Germinal center (tissue), 1 donor: ENCODE data around the gene SYCE1L.
"Not testable (repeated sequence)": the region's sequence is repeated elsewhere in the genome, so short reads cannot be mapped to it uniquely, and the experiment has no call there.

Experiments
- DNase-seq: peaks from one replicate; pipeline ENCODE4 v3.0.0; 2012; ENCODE audit warnings: mixed read lengths, low spot score

SYCE1L gene, protein sequence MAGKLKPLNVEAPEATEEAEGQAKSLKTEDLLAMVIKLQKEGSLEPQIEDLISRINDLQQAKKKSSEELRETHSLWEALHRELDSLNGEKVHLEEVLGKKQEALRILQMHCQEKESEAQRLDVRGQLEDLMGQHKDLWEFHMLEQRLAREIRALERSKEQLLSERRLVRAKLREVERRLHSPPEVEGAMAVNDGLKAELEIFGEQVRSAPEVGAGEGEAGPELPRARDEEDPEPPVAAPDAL

DNA sequence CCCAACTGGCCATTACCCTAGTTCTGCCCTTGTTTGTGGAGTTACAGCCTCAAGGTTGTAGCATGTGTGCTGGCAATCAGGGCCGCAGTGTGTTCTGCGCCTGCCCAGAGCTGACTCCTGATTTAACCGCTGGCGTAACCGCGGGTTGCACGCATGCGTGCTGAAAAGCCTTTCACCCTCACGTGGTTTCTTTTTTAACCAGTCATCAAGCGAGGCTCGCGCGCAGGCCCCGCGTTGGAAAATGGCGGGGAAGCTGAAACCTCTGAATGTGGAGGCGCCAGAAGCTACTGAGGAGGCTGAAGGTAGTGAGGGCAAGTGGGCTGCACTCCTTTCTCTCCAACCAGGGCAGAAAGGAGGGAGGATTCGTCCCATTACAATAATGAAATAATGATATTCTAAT is at the start of gene SYCE1L:
SYCE1L (plus strand) TSS at position 198 of the 400 bp plus-strand sequence; CDS start at position 242, 44 bp downstream.
- DNase-seq = no peak

DNA sequence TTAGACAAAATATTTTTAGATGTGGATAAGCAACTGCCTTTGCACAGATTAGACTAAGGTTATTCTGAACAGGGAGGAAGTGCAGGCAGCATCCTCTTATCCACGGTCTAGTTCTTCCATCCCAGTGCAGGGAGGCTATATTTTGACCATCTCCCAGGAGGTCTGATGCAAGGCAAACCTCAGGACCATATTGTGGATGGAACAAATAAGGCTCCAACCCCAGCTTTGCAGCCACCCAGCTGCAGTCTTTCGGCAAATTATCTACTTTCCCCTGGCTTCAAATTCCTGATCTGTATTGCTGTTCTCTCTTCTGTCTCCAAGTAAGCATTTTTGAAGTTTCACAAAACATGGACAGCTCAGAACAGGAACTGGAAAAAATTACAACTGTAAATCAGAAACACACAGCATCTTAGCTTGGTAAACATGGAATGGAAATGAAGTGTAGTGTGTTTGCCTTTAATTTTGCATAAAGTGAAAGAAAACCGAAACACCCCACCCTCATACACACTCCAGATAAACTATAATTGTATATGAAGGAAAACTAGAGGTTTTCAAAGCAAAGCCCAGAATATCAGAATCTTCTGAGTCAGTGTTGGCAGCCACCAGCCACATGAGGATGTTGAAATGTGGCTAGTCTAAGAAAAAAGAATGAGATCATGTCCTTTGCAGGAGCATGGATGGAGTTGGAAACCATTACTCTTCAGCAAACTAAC is 41.7 kb upstream of the SYCE1L start:
- DNase-seq = no peak

DNA sequence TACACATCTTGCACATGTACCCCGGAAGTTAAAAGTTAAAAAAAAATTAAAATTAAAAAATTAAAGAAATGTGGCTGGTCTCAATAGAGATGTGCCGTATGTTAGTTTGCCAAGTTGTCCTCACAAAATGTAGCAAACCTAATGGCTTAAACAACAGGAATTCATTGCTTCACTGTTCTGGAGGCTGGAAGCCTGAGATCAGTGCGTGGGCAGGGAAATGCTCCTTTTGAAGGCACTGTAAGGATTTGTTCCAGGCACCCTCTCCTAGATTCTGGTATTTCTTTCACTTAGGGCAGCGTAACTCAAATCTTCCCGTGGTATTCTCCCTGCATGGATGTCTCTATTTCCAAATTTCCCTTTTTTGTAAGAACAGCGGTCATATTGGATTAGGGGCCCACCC is 40.9 kb upstream of the SYCE1L start:
- no peak for DNase-seq

DNA sequence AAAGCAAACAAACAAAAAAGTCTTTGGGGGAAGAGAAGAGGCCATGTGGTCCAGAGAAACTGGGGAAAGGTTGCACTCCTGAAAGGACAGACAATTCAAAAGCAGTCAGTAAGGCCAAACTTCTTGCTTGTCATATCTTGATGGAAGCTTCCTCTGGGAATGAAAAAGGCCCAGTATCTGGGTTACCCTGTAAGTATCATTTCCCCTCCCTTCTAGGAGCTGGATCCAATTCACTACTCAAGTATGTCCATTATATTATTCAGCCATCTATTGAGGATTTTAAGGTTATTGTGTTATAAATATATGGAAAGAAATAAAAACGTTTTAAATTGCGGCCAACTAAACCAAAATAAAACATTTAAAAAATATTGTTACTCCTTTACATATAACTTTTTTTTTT is 34.2 kb upstream of the SYCE1L start:
- DNase-seq = no peak

DNA sequence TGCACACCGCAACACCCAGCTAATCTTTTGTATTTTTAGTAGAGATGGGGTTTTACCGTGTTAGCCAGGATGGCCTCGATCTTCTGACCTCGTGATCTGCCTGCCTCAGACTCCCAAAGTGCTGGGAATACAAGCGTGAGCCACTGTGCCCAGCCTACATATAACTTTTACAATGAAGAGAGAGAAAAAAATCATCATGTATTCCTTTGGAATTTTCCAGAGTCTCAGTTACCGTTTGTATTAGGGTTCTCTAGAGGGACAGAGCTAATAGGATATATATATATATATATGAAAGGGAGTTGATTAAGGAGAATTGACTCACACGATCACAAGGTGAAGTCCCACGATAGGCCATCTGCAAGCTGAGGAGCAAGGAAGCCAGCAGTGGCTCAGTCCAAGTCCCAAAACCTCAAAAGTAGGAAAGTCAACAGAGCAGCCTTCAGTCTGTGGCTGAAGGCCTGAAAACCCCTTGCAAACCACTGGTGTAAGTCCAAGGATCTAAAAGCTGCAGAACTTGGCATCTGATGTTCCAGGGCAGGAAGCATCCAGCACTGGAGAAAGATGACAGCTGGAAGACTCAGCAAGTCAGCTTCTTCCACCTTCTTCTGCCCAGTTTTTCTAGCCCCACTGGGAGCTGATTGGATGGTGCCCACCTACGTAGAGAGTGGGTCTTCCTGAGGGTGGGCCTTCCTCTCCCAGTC is 33.5 kb upstream of the SYCE1L start:
- DNase-seq = not testable (repeated sequence)

DNA sequence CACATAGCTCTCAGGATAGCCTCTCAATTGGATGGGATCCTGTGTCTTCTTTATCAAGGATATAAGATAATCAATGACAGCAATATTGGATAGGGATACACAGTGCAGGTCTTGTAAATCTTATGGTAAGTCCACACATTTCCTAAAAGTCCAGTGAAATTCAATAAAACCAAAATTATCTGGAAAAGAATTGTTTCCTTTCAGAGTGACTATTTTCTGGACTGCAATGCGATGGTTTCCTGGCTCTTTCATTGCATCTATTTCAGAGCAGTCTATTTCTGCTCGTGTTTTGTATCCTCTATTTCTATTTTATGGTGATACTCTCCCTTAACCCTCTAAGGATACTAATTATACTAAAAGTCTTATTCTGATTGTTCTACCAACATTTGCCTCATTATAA is 32.5 kb upstream of the SYCE1L start:
- DNase-seq = no peak

DNA sequence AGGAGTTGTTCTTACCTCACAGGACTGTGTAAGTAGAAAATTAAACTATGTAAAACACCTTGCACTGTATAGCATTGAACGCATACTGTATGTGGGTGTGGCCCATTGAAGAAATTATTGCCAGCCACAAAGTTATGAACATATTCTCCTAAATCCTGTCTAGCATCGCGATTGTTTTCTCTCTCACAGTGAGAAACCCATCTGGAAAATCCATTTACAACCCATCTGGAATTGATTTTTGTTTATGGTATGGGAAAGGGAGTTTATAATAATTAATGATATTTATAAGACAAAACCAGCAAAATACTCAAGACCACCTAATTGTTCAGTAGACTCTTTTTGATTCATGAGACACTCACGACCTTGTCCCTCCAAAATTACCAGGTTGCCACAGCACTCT is 30.3 kb upstream of the SYCE1L start:
- no peak for DNase-seq

DNA sequence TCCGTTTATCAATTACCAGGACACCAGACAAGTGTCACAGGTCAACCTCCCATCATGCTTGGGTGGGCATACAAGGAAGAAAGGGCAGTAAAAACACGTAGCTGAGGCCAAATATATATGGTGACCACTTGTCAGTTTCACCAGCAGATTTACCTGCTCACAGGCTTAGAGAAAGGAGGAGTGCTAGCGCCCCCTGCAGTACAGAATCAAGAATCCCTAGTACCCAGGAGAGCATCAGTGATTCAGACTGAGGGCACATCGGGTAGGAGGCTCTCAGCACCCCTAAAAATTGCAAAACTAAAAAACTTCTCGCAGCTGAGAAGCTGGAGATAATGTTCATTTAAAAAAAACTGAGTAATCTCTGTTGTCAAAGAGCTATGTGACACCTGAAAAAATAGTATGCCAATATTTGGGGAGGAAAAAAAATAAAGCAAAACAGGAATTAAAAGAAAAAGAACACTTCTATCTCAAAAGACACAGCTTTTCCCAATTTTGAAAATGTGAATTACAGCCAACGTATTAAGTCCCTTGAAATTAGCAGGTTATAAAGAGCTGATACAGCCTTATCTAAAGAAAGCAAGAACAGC is 29.5 kb upstream of the SYCE1L start:
- peak; percentile 60 for DNase-seq

DNA sequence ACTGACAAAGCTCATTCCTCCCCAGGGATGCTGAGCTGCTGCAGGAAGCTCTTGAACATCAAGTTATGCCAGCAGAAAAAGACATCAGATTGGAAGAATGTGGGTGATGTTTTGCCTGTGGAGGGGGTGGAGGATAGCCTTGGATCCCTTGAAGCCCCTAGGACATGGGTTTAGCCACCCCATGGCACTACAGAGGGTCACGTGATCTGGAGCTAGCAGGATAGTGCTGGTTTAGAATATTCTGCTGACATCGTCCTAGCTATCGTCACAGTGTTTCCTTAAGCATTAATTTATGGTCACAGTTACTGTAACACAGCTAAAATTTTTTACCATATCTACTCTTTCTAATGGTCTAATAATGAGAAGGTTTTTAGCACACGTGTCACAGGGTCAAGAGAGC is 28.4 kb upstream of the SYCE1L start:
- no peak for DNase-seq

DNA sequence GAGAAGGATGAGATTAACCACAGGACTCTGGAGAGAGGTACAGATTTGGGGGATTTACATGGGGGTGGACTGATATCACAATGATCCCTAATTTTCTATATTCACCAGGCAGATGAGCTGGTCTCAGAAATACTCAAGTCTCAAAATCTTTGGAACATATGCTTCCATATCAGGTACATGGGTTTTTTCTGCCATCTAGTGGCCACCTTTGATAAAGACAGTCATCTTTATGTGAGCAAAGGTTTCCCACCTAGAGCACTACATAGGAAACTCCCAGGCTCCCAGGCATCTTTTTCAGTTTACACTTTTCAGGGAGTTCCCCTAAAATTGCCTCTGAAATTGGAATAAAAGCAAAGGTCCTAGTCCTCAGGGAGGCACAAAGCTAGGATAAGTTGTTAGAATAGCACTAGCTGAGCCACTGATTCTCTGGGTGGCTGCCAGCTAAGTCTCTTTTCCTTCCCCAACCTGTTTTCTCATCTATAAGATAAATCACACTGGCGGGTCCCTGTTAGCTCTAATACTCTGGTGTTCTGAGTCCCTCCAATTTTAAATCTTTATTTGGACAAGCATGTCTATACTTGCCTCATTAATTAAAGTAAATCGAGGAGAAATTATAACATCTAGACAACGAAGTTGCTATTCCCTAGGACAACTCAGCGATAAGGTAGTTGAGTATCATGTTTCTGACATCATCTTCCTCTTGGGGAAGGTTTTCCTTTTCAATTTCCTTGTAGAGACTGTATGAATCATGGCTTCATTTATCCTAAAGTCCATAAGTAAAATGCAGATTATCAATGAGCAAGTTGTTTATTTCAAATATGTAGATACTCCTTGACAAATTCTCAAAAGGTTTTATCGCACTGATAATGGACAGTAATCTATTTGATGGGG is 27.2 kb upstream of the SYCE1L start:
- DNase-seq = peak; percentile 48

DNA sequence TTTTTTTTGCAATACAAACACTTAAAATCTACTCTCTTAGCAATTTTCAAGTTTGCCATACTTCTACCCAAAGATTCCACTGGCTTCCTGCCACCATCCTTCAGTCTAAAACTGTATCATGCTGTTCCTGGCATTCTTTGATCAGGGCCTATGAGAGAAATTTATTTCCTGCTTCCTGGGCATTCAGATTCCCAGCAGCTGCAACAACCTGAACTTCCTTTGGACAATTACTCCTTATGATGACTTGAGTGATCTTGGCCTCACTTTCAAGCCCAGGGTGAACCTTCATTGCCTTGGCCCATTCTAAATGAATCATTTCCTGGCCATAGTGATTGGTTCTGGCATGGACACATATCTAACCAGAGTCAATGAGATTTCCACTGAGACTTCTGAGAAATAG is 26.3 kb upstream of the SYCE1L start:
- no peak for DNase-seq

DNA sequence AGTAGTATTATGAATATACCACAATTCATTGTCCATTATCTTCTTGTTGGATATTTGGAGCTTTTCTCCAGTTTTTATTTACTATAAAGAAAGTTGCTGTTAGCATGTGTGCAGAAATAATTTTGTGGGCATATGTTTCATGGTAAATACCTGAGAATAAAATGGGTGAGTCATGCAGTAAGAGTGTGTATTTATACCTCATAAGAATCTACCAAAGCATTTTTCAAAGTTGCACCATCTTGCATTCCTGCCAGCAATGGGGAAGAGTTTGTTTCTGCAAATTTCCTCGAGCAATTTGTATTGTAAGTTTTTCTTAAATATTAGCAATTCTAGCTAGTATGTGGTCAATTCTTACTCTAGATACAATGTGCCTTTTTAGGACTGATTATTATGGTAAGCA is 16.1 kb upstream of the SYCE1L start:
- no peak for DNase-seq

DNA sequence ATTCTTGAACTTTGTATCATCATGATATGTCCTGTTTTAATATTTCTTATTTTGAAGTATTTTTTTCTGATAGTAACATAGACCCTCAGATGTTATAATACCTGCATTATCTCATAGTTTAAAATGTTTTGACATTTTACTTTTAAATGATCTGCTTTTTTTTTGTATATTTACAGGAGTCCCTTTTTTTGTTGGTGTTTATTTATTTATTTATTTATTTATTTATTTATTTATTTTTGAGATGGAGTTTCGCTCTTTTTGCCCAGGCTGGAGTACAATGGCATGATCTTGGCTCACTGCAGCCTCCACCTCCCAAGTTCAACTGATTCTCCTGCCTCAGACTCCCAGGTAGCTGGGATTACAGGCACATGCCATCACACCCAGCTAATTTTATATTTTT is 12.9 kb upstream of the SYCE1L start:
- not testable (repeated sequence) for DNase-seq

DNA sequence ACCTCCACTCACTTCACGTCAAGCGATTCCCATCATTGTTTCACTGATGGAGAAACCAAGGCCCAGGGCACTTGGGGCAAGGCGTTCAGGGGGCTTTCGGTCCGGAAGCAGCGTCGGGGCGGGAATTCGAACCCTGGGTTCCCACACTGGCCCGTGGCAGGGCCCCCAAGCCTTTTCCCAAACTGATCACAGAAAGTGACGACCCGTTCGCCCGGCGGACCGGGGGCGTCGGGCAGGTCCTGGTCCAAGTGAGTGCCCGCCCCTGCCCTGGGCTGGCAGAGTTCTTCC is 9.1 kb upstream of the SYCE1L start:
- DNase-seq = no peak

DNA sequence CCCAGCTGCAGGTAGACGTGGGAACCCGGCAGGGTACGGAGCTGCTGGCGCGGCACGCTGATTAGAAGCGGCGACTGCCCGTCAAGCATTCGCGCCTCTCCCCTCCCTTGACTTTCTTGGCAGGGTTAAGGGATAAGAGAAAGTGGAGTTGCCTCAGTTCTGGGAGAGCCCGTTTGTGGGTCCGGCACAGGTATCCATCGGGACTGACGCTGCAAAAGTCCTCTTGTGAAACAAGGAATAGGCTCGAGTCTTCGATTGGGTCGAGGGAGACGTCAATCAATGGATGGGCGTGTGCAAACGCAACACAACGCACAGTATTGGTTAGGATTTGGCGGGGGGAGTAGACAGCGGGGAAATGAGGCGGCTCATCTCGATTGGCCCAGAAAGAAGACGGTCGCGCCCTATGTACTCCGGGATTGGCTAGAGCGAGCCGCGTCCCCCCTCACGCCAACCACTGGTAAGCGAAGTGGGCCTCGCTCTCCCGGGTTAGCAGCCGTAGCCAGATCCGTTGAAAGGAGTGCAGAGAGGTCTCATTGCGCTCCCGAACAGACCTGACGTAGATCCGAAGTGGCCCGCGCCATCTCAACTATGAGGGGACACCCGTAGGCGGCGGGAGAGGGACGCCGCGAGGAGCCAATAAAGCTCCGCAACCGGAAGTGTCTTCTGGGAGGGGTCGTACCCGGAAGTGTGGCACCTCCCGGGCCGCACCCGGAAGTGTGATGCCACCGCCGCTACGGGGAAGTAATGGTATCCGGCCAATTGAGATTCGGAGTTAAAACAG is 8.5 kb upstream of the SYCE1L start, which contains the start of gene MON1B:
MON1B (plus strand) TSS at position 713 of the 781 bp plus-strand sequence. CDS start 296 bp downstream, outside the sequence.
- DNase-seq = peak; percentile 99

DNA sequence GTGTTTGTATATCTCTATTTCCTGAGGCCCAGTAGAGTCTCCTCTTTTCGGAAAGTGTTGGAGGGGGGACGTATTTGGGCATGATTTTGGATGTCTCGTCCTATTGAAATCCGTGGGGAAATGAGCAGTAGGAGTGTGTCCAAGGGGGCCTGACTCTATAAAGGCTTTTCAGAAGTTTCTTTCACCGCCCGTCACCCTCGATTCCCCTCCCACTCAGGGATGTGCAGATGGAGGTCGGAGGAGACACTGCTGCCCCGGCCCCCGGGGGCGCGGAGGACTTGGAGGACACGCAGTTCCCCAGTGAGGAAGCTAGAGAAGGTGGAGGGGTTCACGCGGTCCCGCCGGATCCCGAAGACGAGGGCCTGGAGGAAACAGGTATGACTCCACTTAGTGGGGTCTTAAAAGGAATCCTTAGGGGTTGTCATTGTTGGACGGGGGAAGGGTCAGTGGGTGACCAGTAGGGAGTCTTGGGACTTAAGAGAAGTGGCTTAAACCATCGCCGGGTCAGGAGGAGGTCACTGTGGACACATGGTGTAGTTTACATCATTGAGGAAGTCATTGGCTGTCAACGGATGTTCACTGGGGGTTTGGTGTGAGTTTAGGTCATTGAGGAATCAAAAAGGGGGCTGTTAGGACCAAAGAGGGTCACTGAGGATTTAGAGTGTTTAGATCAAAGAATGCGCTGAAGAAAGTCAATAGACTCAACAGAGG is 7.8 kb upstream of the SYCE1L start:
- peak; percentile 33 for DNase-seq

DNA sequence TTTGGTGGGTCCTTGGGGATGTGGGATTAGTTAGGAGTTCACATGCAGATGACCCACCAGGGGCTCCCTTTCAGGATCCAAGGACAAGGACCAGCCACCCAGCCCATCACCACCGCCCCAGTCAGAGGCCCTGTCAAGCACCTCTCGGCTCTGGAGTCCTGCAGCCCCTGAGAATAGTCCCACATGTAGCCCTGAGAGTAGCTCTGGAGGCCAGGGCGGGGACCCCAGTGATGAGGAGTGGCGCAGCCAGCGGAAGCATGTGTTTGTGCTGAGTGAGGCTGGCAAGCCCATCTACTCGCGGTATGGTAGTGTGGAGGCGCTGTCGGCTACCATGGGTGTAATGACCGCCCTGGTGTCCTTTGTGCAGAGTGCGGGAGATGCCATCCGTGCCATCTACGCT is 5.8 kb upstream of the SYCE1L start:
- no peak for DNase-seq

DNA sequence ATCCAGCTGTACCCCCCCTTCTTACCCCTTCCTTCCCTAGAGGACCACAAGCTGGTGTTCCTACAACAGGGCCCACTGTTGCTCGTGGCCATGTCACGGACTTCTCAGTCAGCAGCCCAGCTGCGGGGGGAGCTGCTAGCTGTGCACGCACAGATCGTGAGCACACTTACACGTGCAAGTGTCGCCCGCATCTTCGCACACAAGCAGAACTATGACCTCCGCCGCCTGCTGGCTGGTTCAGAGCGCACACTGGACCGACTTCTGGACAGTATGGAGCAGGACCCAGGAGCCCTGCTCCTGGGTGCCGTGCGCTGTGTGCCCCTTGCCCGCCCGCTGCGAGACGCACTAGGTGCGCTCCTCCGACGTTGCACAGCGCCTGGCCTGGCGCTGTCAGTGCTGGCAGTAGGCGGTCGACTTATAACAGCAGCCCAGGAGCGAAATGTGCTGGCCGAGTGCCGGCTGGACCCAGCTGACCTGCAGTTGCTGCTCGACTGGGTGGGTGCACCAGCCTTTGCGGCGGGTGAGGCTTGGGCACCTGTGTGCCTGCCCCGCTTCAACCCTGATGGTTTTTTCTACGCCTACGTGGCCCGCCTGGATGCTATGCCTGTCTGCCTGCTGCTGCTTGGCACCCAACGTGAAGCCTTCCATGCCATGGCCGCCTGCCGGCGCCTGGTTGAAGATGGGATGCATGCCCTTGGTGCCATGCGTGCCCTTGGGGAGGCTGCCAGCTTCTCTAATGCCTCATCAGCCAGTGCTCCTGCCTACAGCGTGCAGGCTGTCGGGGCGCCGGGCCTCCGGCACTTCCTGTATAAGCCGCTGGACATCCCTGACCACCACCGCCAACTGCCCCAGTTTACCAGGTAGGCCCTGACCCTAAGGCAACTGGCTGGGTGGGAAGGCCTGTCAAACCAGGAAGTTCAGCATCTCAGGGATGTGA is 4.6 kb upstream of the SYCE1L start:
- DNase-seq = no peak

DNA sequence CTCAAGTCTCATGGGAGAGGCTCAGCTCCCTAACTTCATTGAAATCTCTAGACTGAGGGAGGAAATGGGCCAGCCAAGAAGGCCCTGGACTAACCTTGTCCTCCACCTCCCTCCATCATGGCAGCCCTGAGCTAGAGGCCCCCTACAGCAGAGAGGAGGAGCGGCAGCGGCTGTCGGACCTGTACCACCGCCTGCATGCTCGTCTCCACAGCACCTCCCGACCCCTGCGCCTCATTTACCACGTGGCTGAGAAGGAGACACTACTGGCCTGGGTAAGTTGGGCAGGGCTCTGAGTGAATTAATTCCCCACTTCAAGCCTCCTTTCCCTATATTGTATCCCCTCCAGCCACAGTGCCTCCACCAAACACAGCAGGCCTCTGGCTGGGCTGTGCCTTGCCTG is 3.8 kb upstream of the SYCE1L start:
- DNase-seq = no peak
